GM21526 (cell line): ENCODE results near the gene MBOAT1.
"Not testable (repeated sequence)": the region's sequence is repeated elsewhere in the genome, so short reads cannot be mapped to it uniquely, and the experiment has no call there.

Source experiments
- ATAC-seq: cut with Tn5 transposase; IDR thresholded peaks from one replicate; pipeline ENCODE4 v1.9.1; 2021; ENCODE audit warnings: moderate library complexity; ENCODE audit not compliant: unreplicated experiment, low FRiP score

The MBOAT1 gene

GRCh38 chr6:20203561-20204511 lies 8.4 kb downstream of the MBOAT1 start:
- ATAC-seq: no peak

GRCh38 chr6:20202699-20203302 lies 9.5 kb downstream of the MBOAT1 start:
- no peak for ATAC-seq

GRCh38 chr6:20202324-20202658 lies 10.0 kb downstream of the MBOAT1 start:
- no peak for ATAC-seq

GRCh38 chr6:20200761-20201630 lies 11.3 kb downstream of the MBOAT1 start:
- no peak for ATAC-seq

GRCh38 chr6:20198775-20199174 lies 13.5 kb downstream of the MBOAT1 start:
- no peak for ATAC-seq

GRCh38 chr6:20198156-20198774 lies 14.0 kb downstream of the MBOAT1 start:
- no peak for ATAC-seq

GRCh38 chr6:20197251-20197650 lies 15.0 kb downstream of the MBOAT1 start:
- no peak for ATAC-seq

GRCh38 chr6:20192625-20193024 lies 19.6 kb downstream of the MBOAT1 start:
- no peak for ATAC-seq

GRCh38 chr6:20191992-20192391 lies 20.3 kb downstream of the MBOAT1 start:
- no peak for ATAC-seq

GRCh38 chr6:20188630-20189075 lies 23.6 kb downstream of the MBOAT1 start:
- ATAC-seq: no peak

- ATAC-seq: no peak
Observed at GRCh38 chr6:20186981-20187380, 25.3 kb downstream of the MBOAT1 start.

- ATAC-seq: no peak
Observed at GRCh38 chr6:20183706-20184105, 28.6 kb downstream of the MBOAT1 start.

GRCh38 chr6:20182926-20183521 lies 29.2 kb downstream of the MBOAT1 start:
- ATAC-seq: no peak

- ATAC-seq: no peak
Observed at GRCh38 chr6:20182069-20182468, 30.2 kb downstream of the MBOAT1 start.

- ATAC-seq: no peak
Observed at GRCh38 chr6:20180935-20181334, 31.3 kb downstream of the MBOAT1 start.

GRCh38 chr6:20179287-20180045 lies 32.8 kb downstream of the MBOAT1 start:
- ATAC-seq: not testable (repeated sequence)

GRCh38 chr6:20178327-20178726 lies 33.9 kb downstream of the MBOAT1 start:
- no peak for ATAC-seq

- no peak for ATAC-seq
Observed at GRCh38 chr6:20175810-20176410, 36.4 kb downstream of the MBOAT1 start.
